ENCODE data around the gene RETNLB. TPM values are rescaled to one million over a fixed set of nuclear protein-coding genes. Genes with fewer than 3 reads are reported as not detected.

RETNLB gene

GRCh38 chr3:108736821-108737220, 20.4 kb downstream of the RETNLB start:
- Histone ChIP-seq H3K4me1 (ENCODE audit: control insufficient read depth, insufficient read depth, low read length) (no peaks in the 10 kb centered on the region), H3K9me3 (replicated peaks; ENCODE audit: low read length) (no peaks in the 10 kb centered on the region), H3K4me3 (ENCODE audit: low read length) (no peak overlapping the region), H3K27me3 (ENCODE audit: control insufficient read depth, insufficient read depth, low read length) (no peaks in the 10 kb centered on the region), H3K36me3 (ENCODE audit: insufficient read depth, low read length) (no peaks in the 10 kb centered on the region), H3K9ac (ENCODE audit: low read depth, low read length) (no peak overlapping the region), H3K4me2 (ENCODE audit: low read length) (no peak overlapping the region)

GRCh38 chr3:108728934-108729333, 28.3 kb downstream of the RETNLB start:
- H3K4me1 ChIP-seq (ENCODE audit: control insufficient read depth, insufficient read depth, low read length) = no peaks in the 10 kb centered on the region
- no peaks in the 10 kb centered on the region for H3K9me3 ChIP-seq (replicated peaks; ENCODE audit: low read length)
- no peak overlapping the region for H3K9ac ChIP-seq (ENCODE audit: low read depth, low read length)
- no peak overlapping the region for H3K4me2 ChIP-seq (ENCODE audit: low read length)
- no peaks in the 10 kb centered on the region for H3K27me3 ChIP-seq (ENCODE audit: control insufficient read depth, insufficient read depth, low read length)
- no peak overlapping the region for H3K4me3 ChIP-seq (ENCODE audit: low read length)
- no peaks in the 10 kb centered on the region for H3K36me3 ChIP-seq (ENCODE audit: insufficient read depth, low read length)

- no peak overlapping the region for H3K4me2 ChIP-seq (ENCODE audit: low read length)
- no peak overlapping the region for H3K9ac ChIP-seq (ENCODE audit: low read depth, low read length)
- no peak overlapping the region for H3K4me3 ChIP-seq (ENCODE audit: low read length)
- H3K27me3 ChIP-seq (ENCODE audit: control insufficient read depth, insufficient read depth, low read length) = no peaks in the 10 kb centered on the region
- H3K36me3 ChIP-seq (ENCODE audit: insufficient read depth, low read length) = no peaks in the 10 kb centered on the region
- H3K9me3 ChIP-seq (replicated peaks; ENCODE audit: low read length) = no peaks in the 10 kb centered on the region
- no peaks in the 10 kb centered on the region for H3K4me1 ChIP-seq (ENCODE audit: control insufficient read depth, insufficient read depth, low read length)
Measured at GRCh38 chr3:108728105-108728504, 29.1 kb downstream of the RETNLB start.

GRCh38 chr3:108724101-108724500, 33.1 kb downstream of the RETNLB start:
- H3K36me3 ChIP-seq (ENCODE audit: insufficient read depth, low read length) = no peaks in the 10 kb centered on the region
- no peaks in the 10 kb centered on the region for H3K27me3 ChIP-seq (ENCODE audit: control insufficient read depth, insufficient read depth, low read length)
- H3K4me1 ChIP-seq (ENCODE audit: control insufficient read depth, insufficient read depth, low read length) = no peaks in the 10 kb centered on the region
- no peaks in the 10 kb centered on the region for H3K9me3 ChIP-seq (replicated peaks; ENCODE audit: low read length)
- H3K4me2 ChIP-seq (ENCODE audit: low read length) = no peak overlapping the region
- no peak overlapping the region for H3K4me3 ChIP-seq (ENCODE audit: low read length)
- H3K9ac ChIP-seq (ENCODE audit: low read depth, low read length) = no peak overlapping the region

- Histone ChIP-seq H3K27me3 (ENCODE audit: control insufficient read depth, insufficient read depth, low read length) (no peaks in the 10 kb centered on the region), H3K4me1 (ENCODE audit: control insufficient read depth, insufficient read depth, low read length) (no peaks in the 10 kb centered on the region), H3K9me3 (replicated peaks; ENCODE audit: low read length) (no peaks in the 10 kb centered on the region), H3K36me3 (ENCODE audit: insufficient read depth, low read length) (no peaks in the 10 kb centered on the region), H3K4me2 (ENCODE audit: low read length) (no peak overlapping the region), H3K4me3 (ENCODE audit: low read length) (no peak overlapping the region), H3K9ac (ENCODE audit: low read depth, low read length) (no peak overlapping the region)
Measured at GRCh38 chr3:108722724-108723123, 34.5 kb downstream of the RETNLB start.

- Histone ChIP-seq H3K9me3 (replicated peaks; ENCODE audit: low read length) (no peaks in the 10 kb centered on the region), H3K36me3 (ENCODE audit: insufficient read depth, low read length) (no peaks in the 10 kb centered on the region), H3K27me3 (ENCODE audit: control insufficient read depth, insufficient read depth, low read length) (no peaks in the 10 kb centered on the region), H3K4me3 (ENCODE audit: low read length) (no peak overlapping the region), H3K9ac (ENCODE audit: low read depth, low read length) (no peak overlapping the region), H3K4me1 (ENCODE audit: control insufficient read depth, insufficient read depth, low read length) (no peaks in the 10 kb centered on the region), H3K4me2 (ENCODE audit: low read length) (no peak overlapping the region)
Measured at GRCh38 chr3:108719178-108719806, 37.9 kb downstream of the RETNLB start.

- Histone ChIP-seq H3K4me2 (ENCODE audit: low read length) (no peak overlapping the region), H3K36me3 (ENCODE audit: insufficient read depth, low read length) (no peaks in the 10 kb centered on the region), H3K9ac (ENCODE audit: low read depth, low read length) (no peak overlapping the region), H3K27me3 (ENCODE audit: control insufficient read depth, insufficient read depth, low read length) (no peaks in the 10 kb centered on the region), H3K4me1 (ENCODE audit: control insufficient read depth, insufficient read depth, low read length) (no peaks in the 10 kb centered on the region), H3K4me3 (ENCODE audit: low read length) (no peak overlapping the region), H3K9me3 (replicated peaks; ENCODE audit: low read length) (no peaks in the 10 kb centered on the region)
Measured at GRCh38 chr3:108718454-108718853, 38.8 kb downstream of the RETNLB start.

GRCh38 chr3:108713816-108714215, 43.4 kb downstream of the RETNLB start:
- Histone ChIP-seq H3K4me1 (ENCODE audit: control insufficient read depth, insufficient read depth, low read length) (no peaks in the 10 kb centered on the region), H3K4me2 (ENCODE audit: low read length) (no peak overlapping the region), H3K9ac (ENCODE audit: low read depth, low read length) (no peak overlapping the region), H3K9me3 (replicated peaks; ENCODE audit: low read length) (no peaks in the 10 kb centered on the region), H3K36me3 (ENCODE audit: insufficient read depth, low read length) (no peaks in the 10 kb centered on the region), H3K4me3 (ENCODE audit: low read length) (no peak overlapping the region), H3K27me3 (ENCODE audit: control insufficient read depth, insufficient read depth, low read length) (peaks cover 3% of the 10 kb centered on the region)

GRCh38 chr3:108713009-108713516, 44.1 kb downstream of the RETNLB start:
- Histone ChIP-seq H3K4me2 (ENCODE audit: low read length) (no peak overlapping the region), H3K9ac (ENCODE audit: low read depth, low read length) (no peak overlapping the region), H3K27me3 (ENCODE audit: control insufficient read depth, insufficient read depth, low read length) (peaks cover 3% of the 10 kb centered on the region), H3K4me1 (ENCODE audit: control insufficient read depth, insufficient read depth, low read length) (no peaks in the 10 kb centered on the region), H3K4me3 (ENCODE audit: low read length) (no peak overlapping the region), H3K9me3 (replicated peaks; ENCODE audit: low read length) (no peaks in the 10 kb centered on the region), H3K36me3 (ENCODE audit: insufficient read depth, low read length) (no peaks in the 10 kb centered on the region)

Small RNAs within 50 kb of the gene (small RNA-seq; reads per million reads assigned to genes)
- not detected for gene AC092185.1
